ENCODE data around the gene ADORA2B. TPM values are rescaled to one million over a fixed set of nuclear protein-coding genes. Genes with fewer than 3 reads are reported as not detected.
A peak's percentile ranks its signal among the peaks of the same experiment; 100 is the strongest.

ADORA2B gene
- total RNA-seq, 2 donors from 2014 or later: 1.3 to 14.6 TPM

DNA sequence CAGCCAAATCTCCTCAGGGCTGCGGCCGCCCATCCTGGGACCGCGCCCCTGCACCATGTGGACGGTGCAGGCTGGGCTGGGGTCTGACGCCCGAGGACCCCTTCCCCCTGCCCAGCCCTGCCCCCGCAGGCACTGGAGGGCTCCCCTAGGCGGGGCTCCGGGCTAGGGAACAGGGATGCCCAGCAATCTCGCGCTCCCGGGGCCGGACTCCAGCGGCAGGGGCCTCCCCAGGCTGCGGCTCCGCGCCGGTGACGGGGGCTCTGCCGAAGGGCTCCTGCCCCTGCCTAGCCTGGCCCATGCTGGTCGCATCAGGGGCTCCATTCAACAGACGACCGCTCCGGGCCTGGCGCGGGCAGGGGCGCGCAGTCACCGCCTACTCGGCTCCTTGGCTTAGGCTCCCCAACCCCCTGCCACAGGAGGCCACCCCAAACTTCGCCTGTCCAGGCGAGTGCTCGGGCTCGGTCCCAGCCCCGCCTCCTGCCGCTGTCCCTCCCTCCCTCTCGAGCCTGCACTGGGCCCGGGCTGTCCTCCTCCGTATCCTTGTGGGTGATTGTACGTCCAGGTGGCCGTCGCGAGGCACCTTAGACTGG, 27.4 kb upstream of the ADORA2B start:
- intact Hi-C loops (cut with DNase I): no loop called here
- 25% methylated on average over 13 of the region's 44 CpGs for WGBS
- TF ChIP-seq, protein P1, sequence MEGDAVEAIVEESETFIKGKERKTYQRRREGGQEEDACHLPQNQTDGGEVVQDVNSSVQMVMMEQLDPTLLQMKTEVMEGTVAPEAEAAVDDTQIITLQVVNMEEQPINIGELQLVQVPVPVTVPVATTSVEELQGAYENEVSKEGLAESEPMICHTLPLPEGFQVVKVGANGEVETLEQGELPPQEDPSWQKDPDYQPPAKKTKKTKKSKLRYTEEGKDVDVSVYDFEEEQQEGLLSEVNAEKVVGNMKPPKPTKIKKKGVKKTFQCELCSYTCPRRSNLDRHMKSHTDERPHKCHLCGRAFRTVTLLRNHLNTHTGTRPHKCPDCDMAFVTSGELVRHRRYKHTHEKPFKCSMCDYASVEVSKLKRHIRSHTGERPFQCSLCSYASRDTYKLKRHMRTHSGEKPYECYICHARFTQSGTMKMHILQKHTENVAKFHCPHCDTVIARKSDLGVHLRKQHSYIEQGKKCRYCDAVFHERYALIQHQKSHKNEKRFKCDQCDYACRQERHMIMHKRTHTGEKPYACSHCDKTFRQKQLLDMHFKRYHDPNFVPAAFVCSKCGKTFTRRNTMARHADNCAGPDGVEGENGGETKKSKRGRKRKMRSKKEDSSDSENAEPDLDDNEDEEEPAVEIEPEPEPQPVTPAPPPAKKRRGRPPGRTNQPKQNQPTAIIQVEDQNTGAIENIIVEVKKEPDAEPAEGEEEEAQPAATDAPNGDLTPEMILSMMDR (IDR thresholded peaks at IDR 0.05): no peak
- TF ChIP-seq POLR2AphosphoS5 (IDR thresholded peaks at IDR 0.05) (no peak), POLR2A (IDR thresholded peaks at IDR 0.05) (no peak)

DNA sequence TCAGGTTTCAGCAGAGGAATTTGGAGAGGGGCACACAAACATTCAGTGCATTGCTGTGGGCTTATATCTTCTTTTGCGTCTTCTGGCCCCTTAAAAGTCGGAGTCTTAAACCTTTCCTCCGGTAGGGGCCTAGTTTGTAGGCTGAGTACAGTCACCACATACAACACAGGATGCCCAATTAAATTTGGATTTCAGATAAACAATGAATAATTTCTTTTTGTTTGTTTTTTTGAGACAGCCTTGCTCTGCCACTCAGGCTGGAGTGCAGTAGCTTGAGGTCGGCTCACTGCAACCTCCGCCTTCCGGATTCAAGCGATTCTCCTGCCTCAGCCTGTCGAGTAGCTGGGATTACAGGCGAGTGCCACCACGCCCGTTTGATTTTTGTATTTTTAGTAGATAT, 26.7 kb upstream of the ADORA2B start:
- H3K4me3 ChIP-seq: no peak overlapping the region
- H3K36me3 ChIP-seq: no peaks in the 10 kb centered on the region
- DNase-seq (ENCODE audit: low spot score): no peak
- no peak for TF ChIP-seq POLR2A (IDR thresholded peaks at IDR 0.05)
- H3K27ac ChIP-seq: no peak overlapping the region
- H3K27me3 ChIP-seq (replicated peaks; ENCODE audit: insufficient read depth): no peaks in the 10 kb centered on the region
- intact Hi-C loops (cut with DNase I): no loop called here
- no peaks in the 10 kb centered on the region for H3K9me3 ChIP-seq
- no peaks in the 10 kb centered on the region for H3K4me1 ChIP-seq (replicated peaks)
- 96% methylated on average over 11 of the region's 11 CpGs for WGBS

More for the DNA sequence above, 27.4 kb upstream of the ADORA2B start:
- no peaks in the 10 kb centered on the region for H3K27me3 ChIP-seq (replicated peaks; ENCODE audit: insufficient read depth)
- no peaks in the 10 kb centered on the region for H3K36me3 ChIP-seq
- H3K4me3 ChIP-seq: peak overlapping the region in 1 of 2 donors; percentile 11
- H3K9me3 ChIP-seq: no peaks in the 10 kb centered on the region
- no peak for DNase-seq (ENCODE audit: low spot score)
- no peak overlapping the region for H3K27ac ChIP-seq
- H3K4me1 ChIP-seq (replicated peaks): no peaks in the 10 kb centered on the region

DNA sequence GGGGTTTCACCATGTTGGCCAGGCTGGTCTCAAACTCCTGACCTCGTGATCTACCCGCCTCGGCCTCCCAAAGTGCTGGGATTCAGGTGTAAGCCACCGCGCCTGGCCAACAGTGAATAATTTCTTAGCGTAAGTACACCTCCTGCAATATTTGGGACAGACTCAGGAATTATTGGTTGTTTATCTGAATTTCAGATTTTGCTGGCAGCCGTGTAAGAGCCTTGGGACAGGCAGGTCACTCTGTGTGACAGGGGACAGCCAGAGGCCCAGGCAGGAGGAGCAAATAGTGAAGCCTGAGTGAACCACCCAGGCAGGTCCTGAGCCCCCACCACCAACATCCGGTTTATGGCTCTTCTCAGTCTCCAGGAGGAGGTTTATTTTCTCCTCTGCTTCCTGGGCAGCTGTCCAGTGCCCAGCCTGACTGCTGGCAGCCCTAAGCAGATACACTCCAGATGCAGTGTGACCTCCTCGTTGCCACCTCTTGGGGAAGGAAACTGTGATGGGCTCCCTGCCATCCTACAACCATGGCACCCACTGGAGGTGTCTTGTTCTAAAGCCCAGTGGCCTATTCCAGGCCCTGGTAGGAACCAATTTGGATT, 26.2 kb upstream of the ADORA2B start:
- no peaks in the 10 kb centered on the region for H3K36me3 ChIP-seq
- intact Hi-C loops (cut with DNase I): no loop called here
- H3K4me1 ChIP-seq (replicated peaks): no peaks in the 10 kb centered on the region
- DNase-seq (ENCODE audit: low spot score): peak; percentile 22
- H3K27ac ChIP-seq: no peak overlapping the region
- H3K27me3 ChIP-seq (replicated peaks; ENCODE audit: insufficient read depth): no peaks in the 10 kb centered on the region
- no peak overlapping the region for H3K4me3 ChIP-seq
- WGBS: 86% methylated on average over 9 of the region's 9 CpGs
- H3K9me3 ChIP-seq: no peaks in the 10 kb centered on the region
- no peak for TF ChIP-seq POLR2AphosphoS5 (IDR thresholded peaks at IDR 0.05)
- TF ChIP-seq, protein P1 (IDR thresholded peaks at IDR 0.05): no peak
- TF ChIP-seq POLR2A (IDR thresholded peaks at IDR 0.05): no peak

DNA sequence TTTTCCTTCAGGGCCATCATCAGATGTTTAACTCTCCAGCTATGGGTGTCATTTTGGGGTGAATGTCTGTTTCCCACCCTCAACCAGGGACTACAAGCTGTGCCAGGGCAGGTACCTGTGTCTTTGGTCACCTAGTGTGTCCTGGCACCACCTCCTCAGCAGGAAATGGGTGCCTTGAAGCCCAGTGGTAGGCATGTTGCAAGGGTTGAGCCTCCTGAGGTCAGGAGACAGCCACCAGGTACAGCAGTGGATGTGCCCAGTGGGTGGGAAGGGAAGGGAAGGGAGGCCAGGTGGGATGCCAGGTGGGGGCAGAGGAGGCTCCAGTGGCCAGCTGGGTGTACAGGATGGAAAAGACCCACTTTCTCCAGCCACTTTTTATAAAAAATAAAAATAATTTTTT, 25.5 kb upstream of the ADORA2B start:
- Histone ChIP-seq H3K27ac (no peak overlapping the region), H3K27me3 (replicated peaks; ENCODE audit: insufficient read depth) (no peaks in the 10 kb centered on the region), H3K4me3 (no peak overlapping the region), H3K4me1 (replicated peaks) (no peaks in the 10 kb centered on the region), H3K36me3 (no peaks in the 10 kb centered on the region), H3K9me3 (no peaks in the 10 kb centered on the region)
- no peak for TF ChIP-seq POLR2A (IDR thresholded peaks at IDR 0.05)
- TF ChIP-seq POLR2AphosphoS5 (IDR thresholded peaks at IDR 0.05): no peak
- TF ChIP-seq, protein P1 (IDR thresholded peaks at IDR 0.05): no peak
- intact Hi-C loops (cut with DNase I): no loop called here
- DNase-seq (ENCODE audit: low spot score): no peak

DNA sequence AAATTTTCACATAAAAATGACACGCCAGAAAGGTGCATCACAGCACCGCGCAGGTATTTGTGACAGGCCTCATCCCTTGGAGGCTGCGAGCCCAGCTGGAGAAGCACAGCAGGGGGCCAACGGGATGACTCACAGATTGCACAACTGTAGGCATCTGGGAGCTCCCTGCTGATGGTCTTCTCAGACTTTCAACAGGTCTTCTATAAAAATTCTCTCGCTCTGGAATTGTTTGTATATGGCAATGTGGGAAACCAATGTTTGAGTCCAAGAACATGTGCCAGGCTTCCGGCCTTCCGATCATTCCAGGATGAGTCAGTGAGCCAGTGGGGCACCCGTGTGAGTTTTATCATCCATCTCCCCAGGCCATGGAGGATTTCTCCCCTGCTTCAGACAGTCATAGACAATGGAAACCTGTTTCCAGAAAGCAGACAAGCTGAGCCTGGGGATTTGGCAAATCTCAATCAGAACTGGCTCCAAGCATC, 24.1 kb upstream of the ADORA2B start:
- H3K4me3 ChIP-seq: no peak overlapping the region
- H3K4me1 ChIP-seq (replicated peaks): no peaks in the 10 kb centered on the region
- H3K9me3 ChIP-seq: no peaks in the 10 kb centered on the region
- TF ChIP-seq POLR2A (IDR thresholded peaks at IDR 0.05) (no peak), POLR2AphosphoS5 (IDR thresholded peaks at IDR 0.05) (peak; percentile 31)
- 48% methylated on average over 9 of the region's 9 CpGs for WGBS
- intact Hi-C loops (cut with DNase I): no loop called here
- H3K27me3 ChIP-seq (replicated peaks; ENCODE audit: insufficient read depth): no peaks in the 10 kb centered on the region
- no peaks in the 10 kb centered on the region for H3K36me3 ChIP-seq
- no peak overlapping the region for H3K27ac ChIP-seq
- peak; percentile 51 for DNase-seq (ENCODE audit: low spot score)

DNA sequence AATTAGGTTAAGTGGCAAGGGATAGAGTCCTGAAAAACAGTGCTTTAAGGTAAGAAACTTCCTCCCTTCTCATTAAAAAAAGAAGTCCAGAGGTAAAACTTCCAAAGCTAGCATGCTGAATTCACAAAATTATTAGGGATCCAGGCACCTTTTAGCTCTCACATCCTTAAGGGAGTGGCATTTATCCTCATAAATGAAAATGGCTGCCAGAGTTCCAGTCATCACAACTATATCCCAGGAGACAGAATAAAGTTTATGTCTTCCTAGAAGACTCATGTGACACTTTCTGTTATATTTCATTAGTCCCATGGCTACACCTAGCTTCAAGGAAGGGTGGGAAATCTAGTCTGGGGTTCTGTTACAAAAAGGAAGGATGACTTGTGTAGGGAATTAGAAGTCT, 23.3 kb upstream of the ADORA2B start:
- Histone ChIP-seq H3K4me1 (replicated peaks) (no peaks in the 10 kb centered on the region), H3K36me3 (no peaks in the 10 kb centered on the region), H3K27me3 (replicated peaks; ENCODE audit: insufficient read depth) (no peaks in the 10 kb centered on the region), H3K4me3 (no peak overlapping the region), H3K9me3 (no peaks in the 10 kb centered on the region), H3K27ac (no peak overlapping the region)
- no peak for DNase-seq (ENCODE audit: low spot score)
- TF ChIP-seq POLR2AphosphoS5 (IDR thresholded peaks at IDR 0.05): no peak
- TF ChIP-seq, protein P1 (IDR thresholded peaks at IDR 0.05): no peak
- no peak for TF ChIP-seq POLR2A (IDR thresholded peaks at IDR 0.05)
- intact Hi-C loops (cut with DNase I): no loop called here

Data from prostate gland (tissue), 2 donors.